HepG2 (cell line): ENCODE measurements around the gene LIFR.

Experiments used
- ATF7 ChIP-seq, 2 experiments: fragments of 450-650 bp in 1 of 2; sonication (generic) in 1 of 2; formaldehyde crosslinking in 1 of 2; IDR thresholded peaks; 2 replicates each; pipeline versions ENCODE4 v1.4.0 to v1.6.1; 2016 to 2020; ENCODE audit warnings: antibody characterized with exemption in 1 of 2, mild to moderate bottlenecking in 1 of 2, missing genetic modification reagents in 1 of 2
- JDP2 ChIP-seq: sonication (generic); formaldehyde crosslinking; IDR thresholded peaks from 2 replicates; pipeline ENCODE4 v1.8.1; 2022; ENCODE audit warnings: missing genetic modification reagents, borderline replicate concordance
- MTA1 ChIP-seq: sonication (generic); formaldehyde crosslinking; IDR thresholded peaks from 2 replicates; pipeline ENCODE4 v1.4.0; 2020; ENCODE audit warnings: missing genetic modification reagents, mild to moderate bottlenecking, borderline replicate concordance
- SMC3 ChIP-seq: IDR thresholded peaks from 2 replicates; pipeline ENCODE4 v1.6.1; 2011; ENCODE audit warnings: low read length, improper control_type of control experiment
- TF ChIP-seq, protein P1 (sequence below): sonication (generic); formaldehyde crosslinking; conservative IDR thresholded peaks from 2 replicates; pipeline ENCODE4 v1.4.0; 2020; ENCODE audit warnings: missing genetic modification reagents

DNA sequence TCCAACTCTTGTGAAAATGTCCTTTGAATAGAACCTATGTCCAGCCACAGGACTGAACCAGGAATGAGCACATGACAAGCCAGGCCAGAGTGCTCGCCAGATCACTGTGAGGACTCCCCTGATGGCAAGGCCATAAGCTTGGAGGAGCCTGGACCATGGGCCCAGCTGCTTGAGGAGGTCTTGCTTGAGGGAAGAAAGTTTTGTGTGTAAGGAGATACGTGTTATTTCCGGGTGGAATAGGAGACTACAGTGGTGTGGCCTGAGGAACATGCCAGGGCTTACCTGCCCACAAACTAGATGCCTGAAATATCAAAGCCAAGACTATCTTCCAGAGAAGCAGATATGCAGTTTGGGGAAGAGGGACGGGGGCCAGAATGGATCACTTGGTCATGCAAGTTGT, 84.7 kb downstream of the LIFR start:
- no peak for TF ChIP-seq MTA1
- no peak for TF ChIP-seq SMC3
- TF ChIP-seq, protein P1, sequence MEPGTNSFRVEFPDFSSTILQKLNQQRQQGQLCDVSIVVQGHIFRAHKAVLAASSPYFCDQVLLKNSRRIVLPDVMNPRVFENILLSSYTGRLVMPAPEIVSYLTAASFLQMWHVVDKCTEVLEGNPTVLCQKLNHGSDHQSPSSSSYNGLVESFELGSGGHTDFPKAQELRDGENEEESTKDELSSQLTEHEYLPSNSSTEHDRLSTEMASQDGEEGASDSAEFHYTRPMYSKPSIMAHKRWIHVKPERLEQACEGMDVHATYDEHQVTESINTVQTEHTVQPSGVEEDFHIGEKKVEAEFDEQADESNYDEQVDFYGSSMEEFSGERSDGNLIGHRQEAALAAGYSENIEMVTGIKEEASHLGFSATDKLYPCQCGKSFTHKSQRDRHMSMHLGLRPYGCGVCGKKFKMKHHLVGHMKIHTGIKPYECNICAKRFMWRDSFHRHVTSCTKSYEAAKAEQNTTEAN (CRISPR knock-in tag) = no peak
- no peak for TF ChIP-seq ATF7 (IDR thresholded peaks at IDR 0.05)
- TF ChIP-seq ATF7 (CRISPR knock-in tag; IDR thresholded peaks at IDR 0.05) = no peak
- no peak for TF ChIP-seq JDP2 (CRISPR knock-in tag)
